NOMO-1 treated with DMSO at 0.1 percent for 48 hours (cell line): ENCODE results near the gene FECH.

Experiments
- DNase-seq: peaks from one replicate; lab custom pipeline; 2025; ENCODE audit not compliant: unreplicated experiment; lab: John Stamatoyannopoulos, UW

Gene FECH

GRCh38 chr18:57583297-57583835 is 3.1 kb downstream of the FECH start:
- no peak for DNase-seq

DNA sequence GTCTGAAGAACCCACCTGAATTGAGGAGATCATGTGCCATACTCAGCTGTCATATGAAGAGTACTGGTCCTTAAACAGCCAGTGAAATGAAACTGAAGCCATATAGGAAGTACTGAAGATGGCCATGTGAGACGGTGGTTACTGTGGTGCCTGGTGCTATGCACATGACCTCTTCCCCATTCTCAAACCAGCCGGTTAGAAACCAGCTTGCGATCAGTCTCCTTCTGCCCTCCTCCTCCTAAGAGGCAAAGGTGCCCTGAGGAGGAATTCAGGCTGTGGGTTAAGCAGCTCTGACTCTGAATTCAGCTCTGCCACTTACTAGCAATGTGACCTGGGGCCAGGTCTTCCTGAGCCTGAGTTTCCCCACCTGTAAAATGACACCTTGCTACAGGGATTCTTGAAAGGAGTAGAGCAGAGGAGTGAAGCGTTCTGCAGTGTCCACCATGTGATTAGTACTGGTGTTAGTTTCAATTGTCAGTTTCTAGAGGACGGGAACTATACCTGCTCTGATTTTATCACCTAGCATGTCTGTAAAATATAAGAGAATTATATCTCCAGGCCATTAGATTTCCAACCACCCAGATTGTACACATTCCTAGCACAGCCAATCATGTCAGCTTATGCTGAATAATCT is 5.1 kb downstream of the FECH start:
- peak; percentile 90 for DNase-seq

GRCh38 chr18:57579934-57580333 is 6.6 kb downstream of the FECH start:
- no peak for DNase-seq

DNA sequence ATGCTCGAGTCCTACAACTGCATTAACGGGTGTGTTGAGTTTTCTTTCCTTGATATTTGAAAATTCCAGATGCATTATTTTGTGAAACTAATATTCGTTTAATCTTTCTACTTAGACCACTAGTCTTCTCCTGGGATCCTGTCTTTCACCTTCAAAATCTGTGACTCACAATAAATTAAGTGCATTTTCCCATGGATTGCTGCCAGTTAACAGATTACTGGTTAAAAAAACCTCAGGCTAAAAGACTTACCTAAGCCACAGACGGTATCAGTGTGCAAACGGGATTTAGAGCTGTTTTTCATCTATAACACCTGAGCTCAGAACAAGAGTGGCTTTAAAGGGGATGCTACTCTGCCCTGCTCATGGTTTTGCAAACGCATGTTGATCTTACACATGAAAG is 10.2 kb downstream of the FECH start:
- no peak for DNase-seq

- DNase-seq, result no peak
These were observed 11.0 kb downstream of the FECH start for GRCh38 chr18:57575542-57575941.

DNA sequence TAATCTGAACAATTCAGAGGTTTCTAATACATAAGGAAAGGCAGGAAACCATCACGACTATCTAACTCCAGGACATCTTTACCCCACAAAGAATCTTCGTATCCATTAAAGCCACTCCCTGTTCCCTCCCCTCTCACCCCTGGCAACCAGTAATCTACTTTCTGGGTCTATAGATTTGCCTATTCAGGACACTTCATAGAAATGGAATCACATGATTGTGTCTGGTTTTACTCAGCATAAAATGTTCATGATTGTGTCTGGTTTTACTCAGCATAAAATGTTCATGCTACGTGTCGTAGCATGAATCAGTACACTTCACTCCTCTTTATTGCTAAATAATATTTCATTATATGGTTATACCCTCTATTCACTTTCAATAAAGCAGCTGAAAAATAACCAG is 11.6 kb downstream of the FECH start:
- no peak for DNase-seq

GRCh38 chr18:57570162-57570561 is 16.3 kb downstream of the FECH start:
- DNase-seq, result no peak

DNA sequence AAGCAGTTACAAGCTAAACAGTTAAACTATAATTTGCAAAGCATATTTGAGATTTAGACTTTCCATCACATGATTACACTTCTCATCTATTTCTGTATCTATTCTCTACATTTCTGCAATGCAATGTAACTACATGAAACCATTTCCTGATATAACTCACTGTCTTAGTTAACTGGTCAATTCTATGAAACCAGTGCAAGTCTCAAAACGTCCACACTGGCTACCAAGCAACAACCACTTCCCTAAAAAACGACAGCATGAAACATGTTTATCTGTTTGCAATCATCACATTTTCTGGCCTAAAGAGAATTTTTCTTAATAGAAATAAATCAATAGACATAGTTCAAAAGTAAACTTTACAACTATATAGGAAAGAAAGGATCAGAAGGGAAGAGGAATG is 17.4 kb downstream of the FECH start:
- DNase-seq, result peak; percentile 63

DNA sequence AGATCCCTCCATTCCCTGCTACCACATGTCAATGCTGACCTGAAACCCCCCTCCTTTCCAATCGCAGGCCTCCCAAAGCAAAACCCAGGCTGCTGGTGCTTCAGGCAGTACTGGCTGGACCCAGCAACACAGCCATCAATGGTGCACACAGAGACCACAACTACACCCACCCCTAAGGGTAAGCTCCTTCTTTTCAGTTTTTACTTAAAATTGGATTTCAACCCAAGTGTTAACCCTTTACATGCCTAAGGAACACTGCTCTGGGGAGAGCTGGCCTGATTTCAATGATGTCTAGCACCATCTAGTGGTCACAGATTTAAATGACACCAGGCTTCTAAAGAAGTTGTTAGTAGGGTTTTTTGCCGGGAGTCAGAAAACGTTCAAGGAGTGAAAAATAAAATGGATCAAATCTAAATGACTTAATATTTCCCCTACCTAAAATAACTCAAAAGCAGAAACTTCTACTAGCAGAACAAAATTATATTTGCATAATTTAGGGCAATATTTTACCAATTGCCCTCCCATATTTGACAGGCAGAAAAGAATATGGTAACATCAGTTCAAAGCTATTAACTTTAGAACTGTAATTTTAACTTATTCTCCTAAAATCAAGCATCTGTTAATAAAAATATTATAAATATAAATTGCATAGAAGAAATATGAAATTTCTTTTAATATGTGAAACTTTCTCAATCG is 24.6 kb downstream of the FECH start:
- DNase-seq, result peak; percentile 69

GRCh38 chr18:57561261-57561660 is 25.2 kb downstream of the FECH start:
- DNase-seq, result no peak

GRCh38 chr18:57559314-57559713 is 27.2 kb downstream of the FECH start:
- no peak for DNase-seq

- DNase-seq, result peak; percentile 41
These were observed 31.4 kb downstream of the FECH start for GRCh38 chr18:57555134-57555533.

DNA sequence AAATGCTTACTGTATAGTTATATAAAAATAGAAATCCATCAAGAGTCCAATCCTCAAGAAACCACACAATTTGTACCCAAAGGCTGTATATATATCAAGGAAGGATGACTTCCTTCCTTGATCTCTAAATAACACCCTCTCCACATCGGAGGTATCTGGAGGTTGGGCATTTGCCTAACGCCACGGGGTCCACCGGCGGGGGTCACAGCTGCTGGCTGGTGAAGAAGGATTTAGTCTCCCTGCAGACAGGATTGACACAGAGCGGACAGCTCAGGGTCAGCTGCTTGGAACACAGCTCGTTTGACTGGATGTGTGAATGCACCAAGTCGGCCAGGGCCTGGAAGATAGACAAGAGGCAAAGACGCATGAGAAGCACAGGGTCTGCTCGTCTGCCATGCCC is 36.0 kb downstream of the FECH start:
- no peak for DNase-seq

DNA sequence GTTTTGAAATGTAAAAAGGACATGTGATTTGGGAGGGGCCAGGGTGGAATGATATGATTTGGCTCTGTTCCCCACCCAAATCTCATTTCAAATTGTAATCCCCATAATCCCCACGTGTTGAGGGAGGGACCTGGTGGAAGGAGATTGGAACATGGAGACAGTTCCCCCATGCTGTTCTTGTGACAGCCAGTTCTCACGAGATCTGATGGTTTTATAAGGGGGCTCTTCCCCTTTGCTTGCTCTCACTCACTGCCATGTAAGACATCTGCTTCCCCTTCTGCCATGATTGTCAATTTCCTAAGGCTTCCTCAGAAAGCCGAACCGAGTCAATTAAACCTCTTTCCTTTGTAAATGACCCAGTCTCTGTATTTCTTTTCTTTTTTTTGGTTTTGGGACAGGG is 39.2 kb downstream of the FECH start:
- DNase-seq, result peak; percentile 61

DNA sequence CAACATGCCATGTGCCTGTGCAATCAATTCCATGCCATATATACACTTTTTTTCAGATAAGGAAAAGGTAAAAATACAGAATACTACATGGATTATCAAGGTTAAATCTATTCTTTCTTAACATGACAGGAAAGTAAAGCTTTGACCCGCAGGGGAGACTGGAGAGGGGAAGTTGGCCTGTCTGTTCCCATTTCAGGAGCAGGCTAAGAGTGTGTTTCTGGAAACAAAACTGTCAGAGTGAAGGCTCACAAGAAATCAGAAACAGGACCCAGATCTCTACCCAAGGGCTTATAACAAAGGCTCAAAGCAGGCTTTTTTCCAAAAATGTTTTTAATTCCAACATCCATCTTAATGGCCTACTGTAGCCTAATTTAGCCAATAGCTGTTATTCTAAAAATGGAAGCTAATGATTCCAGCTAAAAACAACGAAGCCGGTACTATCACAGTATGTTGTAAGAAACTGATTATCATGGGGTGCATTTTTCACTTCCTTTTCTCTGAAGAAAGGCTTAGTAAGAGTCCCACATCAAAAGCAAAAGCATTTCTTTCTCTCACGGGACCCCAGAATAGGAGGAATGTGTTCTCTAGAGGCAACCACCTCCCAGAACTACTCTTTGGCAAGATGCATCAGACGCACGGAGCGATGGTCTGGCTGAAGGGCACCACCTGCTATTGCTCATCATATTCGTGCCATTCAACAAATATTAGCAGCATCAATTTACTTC is 41.4 kb downstream of the FECH start:
- DNase-seq, result peak; percentile 92

GRCh38 chr18:57543560-57543959 is 42.9 kb downstream of the FECH start:
- no peak for DNase-seq

DNA sequence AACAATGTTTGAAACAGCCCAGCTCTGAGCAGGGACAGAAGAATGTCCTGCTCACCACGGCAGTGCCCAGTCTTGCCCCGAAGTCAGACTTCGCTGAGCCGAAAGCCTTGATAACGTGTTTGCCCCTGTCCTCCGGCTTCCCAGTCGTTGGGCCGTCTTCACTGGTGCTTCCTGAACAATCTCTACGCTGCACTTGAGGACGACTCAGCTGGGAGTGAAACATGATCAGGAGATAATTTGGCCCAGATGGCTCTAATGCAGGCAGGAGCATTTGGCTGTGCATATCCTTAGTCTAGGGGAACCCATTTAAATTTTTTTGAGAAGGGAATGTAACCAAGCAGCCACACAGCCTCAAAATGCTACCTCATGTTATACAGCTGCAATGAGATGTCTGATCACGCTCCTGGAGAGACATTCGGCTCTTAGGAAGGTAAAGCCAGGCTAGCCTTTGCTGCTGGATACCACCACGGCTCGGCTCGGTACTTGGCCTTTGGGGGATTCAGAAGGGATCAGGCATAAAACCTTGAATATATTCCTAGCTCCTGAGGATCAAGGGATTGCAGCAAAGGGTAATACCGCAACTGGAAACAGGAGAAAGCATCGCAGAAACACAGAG is 43.6 kb downstream of the FECH start:
- no peak for DNase-seq

- DNase-seq, result no peak
These were observed 44.4 kb downstream of the FECH start for GRCh38 chr18:57542126-57542525.

DNA sequence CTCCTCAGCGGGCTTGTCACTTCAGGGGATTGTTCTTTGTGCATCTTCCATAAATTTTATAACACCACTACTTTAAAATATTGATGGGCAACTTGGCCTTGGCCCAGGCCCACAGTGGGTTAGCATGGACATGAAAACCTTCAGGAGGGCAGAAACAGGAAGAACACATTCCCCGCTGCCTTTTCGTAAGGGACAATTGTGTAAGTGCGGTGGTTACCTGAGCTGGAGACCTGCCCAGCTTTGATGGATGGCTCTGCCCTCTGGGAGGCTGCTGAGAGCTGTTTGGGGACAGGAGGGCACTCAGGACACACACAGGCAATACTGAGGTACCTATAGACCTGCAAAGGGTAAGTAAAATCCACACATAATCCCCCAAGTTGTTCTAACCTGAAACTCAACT is 46.8 kb downstream of the FECH start:
- DNase-seq, result peak; percentile 1

- no peak for DNase-seq
These were observed 47.9 kb downstream of the FECH start for GRCh38 chr18:57538614-57539013.

GRCh38 chr18:57534511-57534909 is 52.0 kb downstream of the FECH start:
- no peak for DNase-seq
